Measurements from ENCODE around the gene C3orf20.
"Not testable (repeated sequence)": the region's sequence is repeated elsewhere in the genome, so short reads cannot be mapped to it uniquely, and the experiment has no call there.

C3orf20 gene

DNA sequence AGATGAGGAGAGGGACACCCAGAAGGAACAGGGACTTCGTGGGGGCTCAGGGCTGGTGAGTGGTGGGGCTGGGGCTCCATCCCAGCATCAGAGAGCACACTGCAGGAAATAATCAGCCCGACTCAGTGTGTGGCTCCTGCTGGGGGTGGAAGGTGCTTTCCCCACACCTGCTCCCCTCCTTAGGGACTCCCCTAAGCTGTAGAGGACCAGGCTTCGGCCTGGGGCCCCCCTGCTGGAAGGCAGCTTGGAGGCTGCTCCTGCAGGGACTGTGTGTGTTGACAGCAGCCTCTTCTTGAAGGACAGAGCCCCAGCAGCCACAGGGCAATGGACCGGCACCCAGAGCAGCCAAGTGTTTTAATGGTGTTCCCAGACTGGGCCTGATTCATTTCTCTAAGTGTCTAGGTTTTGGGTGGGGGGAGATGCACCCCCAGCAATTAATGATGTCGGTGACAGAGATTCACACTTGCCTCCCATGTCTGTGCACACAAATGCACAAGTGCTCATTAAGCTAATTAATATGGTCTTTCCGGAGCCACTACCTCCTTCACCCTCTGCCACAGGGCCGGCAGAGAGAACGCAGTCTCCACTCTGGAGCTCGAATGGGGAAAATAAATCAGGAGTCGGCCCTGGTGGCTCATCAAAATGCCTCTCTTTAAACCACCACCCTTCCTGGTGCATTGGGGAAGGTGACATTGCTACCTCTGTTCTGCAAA is 126.9 kb downstream of the C3orf20 start:
- DNase-seq = no peak

DNA sequence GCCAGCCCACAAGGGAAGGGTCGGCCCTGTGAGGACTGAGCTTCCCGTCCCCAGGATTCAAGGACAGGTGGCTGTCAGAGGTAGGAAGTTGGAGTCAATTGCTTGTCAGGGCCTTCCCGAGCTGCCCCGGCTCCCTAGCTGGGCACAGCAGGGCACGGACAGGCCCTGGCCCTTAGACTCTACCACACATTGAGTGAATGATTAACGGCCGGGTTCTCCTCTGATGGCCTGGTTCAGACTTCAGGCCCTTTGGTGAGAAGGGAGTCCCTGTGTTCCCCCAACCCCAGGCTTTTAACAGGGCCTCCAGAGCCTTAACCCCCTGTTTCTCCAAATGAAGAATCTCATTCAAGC is 127.4 kb downstream of the C3orf20 start:
- no peak for DNase-seq

DNA sequence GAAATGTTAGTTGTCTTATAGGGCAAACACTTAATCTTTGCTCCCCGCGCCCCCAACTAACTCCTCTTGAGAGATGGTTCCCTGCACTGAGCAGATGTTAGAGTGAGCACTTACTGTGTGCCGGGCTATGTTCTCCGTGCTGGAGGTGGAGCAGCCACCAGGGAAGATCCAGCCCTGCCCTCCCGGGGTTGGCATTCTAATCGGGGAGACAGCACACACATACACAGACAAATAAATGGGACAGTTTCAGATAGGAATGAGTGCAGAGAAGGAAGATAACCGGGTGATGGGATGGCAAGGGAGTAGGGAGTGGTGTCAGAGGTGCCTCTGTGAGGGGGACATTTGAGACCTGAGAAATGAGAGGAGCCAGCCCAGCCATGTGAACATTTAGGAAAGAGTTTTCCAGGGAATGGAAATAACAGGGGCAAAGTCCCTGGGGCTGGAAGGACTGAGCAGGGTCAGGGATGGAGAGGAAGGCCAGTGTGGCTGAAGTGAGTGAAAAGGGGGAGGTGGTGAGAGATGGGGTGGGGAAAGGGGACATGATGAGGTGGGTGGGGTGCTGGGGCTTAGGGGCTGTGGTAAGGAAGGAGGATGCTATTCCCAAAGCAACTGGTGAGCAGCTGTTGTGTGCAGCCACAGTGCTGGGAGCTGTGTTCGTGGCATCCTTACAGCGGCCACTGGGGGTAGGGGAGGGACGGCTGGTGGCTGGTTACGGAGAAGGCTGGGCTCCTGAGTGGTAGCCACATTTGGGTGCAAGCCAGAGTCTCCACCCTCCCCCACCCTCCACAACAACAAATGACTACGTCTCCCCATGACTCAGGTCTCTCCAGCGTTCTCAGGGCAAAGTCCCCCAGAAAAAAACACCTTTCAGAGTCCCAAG is 128.4 kb downstream of the C3orf20 start:
- peak; percentile 7 for DNase-seq

DNA sequence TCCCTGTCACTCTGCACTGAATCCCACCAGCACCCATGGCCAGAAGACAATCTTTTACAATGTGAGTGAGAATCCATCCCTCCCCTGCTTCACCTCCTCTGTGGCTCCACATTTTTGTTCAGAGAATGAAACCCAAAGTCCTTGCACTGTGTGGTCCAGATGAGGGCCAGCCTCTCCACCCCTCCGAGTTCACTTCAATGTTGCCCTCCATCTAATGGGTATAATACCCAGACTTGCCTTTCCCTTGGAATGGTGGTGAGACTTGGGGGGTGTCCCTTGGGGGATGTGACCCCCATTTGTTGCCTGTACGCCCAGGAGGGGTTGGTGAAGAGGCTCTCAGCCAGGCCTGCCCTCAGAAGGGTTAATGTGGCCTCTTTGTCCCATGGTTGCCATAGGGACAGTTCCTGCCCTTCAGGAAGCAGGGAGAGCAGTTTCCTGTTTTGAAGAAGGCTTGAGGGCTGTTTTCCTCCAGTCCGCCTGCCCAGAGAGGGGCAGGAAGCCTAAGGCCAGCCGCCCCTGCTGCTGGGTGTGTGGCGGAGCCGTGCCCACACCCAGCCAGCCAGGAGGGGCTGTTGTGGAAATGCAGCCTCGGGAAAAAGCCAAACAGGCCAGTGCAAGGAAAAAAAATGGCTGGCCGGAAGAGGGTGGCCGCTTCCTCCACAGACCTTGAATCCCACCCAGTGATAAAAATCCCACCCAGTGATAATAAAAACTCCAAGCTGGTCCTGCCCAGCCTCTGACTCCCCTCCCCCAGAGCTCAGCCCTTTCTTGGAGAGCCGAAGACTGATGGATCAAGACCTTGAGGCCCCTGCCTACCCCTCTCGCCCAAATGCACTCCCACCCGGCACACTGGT is 129.3 kb downstream of the C3orf20 start:
- no peak for DNase-seq

DNA sequence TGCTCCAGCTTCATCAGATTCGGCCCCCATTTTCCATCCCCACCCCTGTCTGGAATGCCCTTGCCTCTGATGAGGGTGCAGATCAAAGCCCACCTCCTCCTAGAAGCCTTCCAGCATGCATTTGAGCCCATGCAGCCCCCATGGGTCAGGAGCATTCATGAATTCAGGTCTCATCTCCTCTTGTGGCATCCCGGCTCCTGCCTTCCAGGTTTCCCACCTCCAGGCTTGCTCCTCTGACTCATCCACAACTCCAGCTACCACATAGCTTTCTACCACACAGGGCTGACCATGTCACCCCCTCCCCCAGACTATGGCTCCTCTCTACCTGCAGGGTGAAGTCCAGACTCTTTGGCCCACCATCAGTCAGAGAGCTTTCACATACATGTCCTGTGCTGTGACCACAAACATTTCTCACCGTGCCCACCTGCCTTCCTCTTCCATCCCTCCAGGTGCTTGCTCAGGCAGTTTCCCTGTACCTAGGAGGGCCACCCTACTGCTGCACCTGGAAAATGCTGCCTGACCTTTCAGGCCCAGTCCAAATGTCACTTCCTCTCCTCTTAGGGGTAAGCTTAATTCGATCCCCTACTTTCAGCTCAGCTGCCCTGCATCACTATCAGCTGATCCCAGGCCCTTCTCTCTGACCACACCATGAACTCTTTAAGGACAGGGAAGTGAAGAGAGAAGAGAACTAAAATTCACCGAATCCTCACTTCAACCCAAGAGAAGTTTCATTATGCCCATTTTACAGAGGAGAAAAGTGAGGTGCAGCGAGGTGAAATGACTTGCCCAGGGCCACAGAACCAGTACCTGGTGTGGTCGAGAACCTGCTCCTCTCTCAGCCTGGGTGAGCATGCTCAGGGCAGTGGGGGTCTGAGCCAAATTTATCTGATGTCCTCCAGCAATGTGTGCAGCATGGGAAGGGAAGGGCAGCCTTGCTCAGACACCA is 130.2 kb downstream of the C3orf20 start:
- DNase-seq = no peak

DNA sequence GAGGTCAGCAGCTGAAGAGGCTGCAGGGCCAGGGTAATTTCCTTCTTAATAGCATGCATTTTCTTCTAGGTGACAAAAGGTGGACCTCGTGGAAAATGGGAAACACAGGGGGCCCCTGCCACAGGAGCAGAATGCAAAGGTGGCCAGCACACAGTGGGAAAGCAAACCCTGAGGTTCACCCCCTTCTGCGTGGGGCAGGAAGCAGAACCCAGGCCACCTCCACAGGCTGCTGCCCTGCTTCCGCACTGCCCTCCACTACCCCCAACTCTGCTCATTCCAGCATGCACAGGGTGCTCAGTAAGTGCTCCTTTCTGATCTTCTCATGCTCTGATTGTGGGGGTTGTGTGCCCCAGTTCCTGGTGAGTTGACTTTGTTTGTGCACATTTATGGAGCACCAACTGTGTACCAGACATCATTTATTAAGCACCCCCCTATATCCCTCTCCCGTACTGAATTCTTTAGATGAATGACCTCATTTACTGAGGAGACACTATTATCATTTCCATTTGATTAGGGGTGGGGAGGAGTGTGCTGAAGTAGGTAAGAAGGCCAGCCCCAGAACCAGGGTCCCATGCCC is 131.1 kb downstream of the C3orf20 start:
- DNase-seq = no peak

DNA sequence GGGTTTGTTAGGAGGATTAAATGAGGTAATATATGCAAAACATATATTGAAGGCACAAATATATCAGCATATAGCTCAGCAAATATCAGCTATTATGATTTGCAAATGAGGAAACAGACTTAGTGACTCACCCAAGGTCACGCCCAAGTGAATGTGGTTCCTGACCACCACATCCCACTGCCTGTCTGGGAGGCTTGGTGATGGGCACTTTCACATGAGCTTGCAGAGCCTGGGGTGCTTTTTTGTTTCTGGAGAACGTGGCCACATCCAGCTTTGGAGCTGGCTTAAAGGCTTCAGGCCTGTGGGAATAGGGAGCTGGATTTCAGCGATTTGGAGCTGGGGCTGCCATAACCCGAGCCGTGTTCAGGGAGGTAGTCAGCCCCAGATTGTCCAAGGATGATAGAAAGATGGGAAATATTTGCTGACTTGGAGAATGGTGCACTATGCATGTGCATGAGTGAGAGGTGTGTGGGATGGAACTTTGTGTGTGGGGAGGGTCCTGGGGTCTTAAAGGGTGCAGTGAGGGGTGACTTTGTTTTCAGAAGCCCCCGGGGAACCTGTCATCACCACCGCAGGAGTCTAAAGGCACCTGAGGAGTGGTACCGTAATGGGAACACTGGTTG is 131.8 kb downstream of the C3orf20 start:
- DNase-seq = peak; percentile 11

DNA sequence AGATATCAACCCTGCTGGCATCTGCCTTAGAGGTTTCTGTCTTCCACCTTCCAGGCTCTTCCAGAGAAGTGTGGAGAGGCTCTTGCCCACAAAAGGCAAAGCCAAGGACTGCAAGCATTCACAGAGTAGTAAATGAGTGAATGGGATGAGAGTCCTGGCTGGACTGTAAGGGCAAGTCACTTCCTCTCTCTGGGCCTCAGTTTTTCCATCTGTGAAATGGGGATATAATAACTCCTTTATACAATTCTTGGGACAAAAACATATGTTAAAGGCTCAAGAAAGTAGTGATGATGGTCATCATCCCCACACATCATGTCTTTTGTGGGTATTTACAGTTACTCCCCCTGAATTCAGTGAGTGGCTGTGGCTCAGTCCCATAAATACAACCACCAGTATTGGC is 133.1 kb downstream of the C3orf20 start:
- DNase-seq = no peak

DNA sequence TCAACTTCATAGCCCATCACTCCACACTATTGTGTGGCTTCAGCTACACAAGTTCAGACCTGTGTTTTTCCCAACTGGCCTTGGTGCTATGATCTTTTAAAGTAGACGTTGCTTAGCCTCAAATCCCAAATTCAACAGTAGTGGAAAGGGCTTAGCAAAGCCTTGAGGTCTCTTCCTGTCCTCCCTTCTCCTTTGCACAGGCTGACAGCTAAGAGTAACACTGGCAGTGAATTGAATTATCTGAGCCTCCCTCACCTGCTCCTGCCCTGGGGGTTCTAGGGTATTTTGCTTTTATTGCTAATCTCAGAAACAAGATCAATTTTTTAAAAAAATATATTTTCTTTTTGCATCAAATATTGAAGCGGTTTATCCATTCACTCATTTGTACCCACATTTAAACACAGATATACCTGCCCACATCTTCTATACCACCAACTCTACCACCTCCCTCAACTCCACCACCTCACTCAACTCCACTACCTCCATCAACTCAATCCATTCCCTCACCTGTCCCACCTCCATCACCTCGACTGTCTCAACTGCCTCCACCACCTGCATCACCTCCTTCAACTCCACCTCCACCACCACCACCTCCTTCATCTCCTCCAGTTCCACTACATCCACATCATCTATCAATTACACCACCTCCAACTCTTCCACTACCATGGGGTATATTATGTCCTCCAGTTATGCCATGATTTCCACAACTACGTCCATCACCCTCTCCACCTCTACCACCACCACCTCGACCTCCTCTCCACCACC is 133.7 kb downstream of the C3orf20 start:
- DNase-seq = no peak

DNA sequence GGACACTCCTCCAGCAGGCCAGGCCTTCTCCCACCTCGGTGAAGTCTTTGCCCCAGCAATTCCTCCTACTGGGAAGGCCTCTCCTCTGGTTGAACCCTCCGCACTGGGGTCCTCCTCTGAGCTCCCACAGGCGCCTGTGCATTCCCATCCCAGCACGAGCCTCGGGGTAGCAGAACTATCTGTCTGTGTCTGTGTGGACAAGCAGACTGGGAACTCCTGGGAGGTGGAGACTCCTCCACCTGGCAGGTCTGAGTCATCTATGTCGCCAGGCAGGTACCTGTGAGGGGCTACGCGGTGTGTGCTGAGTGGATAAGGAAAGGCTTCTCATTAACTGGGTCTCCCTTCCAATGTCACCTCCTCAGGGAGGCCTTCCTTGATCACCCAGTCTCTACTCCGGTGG is 134.7 kb downstream of the C3orf20 start:
- not testable (repeated sequence) for DNase-seq

DNA sequence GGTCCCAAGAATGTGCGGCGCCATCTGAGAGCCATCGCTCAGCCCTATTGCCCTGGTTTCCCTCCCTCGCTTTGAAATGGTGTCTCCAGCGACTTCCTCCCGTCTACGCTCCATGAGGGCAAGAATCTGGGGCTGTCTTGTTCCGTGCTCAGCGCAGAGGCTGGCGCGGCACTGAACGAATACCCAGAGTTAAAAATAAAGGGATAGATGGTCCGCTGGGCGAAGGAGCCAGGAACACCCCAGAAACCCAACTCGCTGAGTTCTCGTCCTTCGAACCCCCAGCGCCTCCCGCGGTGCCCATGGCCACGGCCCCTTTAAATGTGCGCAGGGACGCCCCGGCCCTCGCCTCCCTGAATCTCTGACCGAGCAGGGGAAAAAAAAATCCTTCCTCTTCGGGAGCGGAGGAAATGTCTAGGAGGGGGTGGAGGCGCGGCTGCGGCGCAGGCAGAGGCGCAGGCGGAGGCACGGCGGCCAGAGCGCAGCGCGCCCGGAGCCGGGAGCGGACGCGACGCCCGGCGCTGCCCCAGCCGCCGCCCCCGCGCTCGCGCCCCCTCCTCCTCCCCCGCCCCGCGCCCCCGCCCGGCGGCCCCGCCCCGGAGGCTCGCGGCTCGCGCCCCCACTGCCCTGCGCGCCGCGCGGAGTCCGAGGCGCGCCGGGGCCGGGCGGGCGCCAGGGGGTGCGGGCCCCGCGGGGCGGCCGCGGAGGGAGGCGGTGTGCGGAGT is 135.3 kb downstream of the C3orf20 start:
- DNase-seq = no peak

DNA sequence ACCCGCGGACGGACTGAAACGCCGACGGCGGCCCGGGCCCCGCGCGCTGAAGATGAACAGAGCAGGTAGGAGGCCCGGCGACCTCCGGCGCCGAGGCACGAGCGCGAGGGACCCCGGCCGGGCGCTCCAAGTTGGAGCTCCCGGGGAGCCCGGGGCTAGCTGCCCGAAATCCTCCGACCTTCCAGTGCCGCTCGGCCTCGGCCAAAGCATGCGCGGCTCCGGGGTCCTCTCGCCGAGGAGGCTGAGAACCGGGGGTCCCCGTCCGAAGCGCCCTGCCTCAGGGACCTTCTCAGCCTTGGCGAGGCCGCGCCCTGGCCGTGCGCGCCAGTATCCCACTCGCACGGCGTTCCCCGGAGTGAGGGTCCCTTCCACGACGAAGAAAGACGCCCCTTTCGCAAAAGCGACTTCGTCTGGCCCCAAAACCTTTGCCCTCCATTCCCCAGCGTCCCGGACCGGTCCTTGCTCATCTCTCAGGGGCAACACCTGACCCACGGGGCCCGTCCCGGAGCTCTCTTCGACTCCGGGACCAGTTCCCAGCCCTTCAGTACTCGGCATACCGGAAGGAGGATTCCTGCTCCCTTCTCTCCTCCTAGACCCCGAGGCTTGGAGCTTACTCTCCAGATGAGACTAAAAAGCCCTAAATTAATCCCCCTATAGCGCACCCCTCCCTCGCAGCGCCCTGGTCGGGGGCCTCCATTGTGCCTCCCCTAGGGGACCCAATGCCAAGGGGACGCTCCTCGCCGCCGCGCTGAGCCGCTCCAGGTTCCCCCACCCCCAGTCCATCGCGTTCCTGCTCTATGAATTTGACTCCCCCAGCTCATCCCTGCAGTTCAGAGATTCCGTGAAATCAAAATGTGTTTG is 136.1 kb downstream of the C3orf20 start:
- no peak for DNase-seq

DNA sequence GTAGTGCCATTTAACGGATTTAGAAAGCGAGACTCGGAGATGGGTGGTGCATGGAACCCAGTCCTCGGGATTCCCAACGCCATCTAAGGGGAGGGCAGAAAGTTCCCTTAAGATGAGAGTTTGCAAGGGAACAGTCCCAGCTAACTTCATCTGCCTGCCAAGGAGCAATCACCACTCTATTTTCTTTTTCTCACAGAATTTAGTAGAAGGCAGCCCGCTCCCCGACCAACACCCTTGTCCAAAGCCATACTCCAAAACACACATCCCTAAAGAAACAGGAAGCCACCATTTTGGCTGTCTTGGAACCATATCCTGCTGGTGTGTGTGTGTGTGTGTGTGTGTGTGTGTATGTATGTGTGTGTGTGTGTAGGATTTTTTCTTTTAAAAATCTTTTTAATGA is 136.7 kb downstream of the C3orf20 start:
- DNase-seq = no peak

DNA sequence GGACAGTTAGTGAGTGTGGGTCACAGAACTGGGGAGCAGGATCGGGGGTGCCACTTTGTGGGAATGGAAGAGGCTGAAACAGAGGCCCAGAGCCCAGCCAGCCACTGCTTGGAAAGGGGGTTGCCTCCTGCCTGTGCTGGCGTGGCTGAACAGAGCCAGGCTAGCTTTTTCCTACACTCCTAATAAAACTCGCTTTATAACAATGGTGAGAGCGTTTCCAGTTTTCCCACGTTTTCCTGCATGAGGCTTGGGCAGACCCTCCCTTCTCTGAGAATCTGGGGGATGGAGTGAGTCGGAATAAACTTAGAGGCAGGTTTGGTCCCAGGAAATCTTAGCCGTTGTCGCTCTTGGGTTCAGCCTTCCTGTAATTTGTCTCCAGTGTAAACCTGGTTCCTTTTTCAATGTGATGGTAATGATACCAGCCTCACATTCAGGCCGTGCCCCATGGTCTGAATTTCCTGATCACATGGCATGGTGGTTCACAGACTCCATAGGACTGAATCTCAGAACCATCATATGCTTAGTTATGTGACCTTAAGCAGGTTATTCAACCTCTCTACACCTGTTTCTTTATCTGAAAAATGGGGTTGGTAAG is 137.4 kb downstream of the C3orf20 start:
- no peak for DNase-seq

DNA sequence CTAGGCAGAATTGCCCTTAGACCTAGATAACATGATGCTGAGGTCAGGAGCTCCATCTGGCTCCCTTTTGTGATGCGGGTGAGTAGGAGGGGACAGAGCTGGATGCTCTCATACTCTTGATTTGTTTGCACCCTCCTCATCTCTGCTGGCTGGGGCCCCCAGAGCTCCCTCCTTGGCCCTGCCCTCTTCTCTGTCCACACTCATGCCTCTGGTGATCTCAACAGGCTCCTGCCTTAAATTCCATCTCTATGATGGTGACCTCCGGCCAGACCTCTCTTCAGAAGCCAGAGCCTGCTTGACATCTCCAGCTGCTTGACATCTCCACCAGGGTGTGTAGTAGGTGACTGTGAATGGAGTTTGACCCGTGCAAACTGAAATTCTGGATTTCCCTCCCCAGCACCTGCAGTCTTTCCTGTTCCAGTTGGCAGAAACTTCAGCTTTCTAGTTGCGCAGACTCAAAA is 139.5 kb downstream of the C3orf20 start:
- DNase-seq = no peak

DNA sequence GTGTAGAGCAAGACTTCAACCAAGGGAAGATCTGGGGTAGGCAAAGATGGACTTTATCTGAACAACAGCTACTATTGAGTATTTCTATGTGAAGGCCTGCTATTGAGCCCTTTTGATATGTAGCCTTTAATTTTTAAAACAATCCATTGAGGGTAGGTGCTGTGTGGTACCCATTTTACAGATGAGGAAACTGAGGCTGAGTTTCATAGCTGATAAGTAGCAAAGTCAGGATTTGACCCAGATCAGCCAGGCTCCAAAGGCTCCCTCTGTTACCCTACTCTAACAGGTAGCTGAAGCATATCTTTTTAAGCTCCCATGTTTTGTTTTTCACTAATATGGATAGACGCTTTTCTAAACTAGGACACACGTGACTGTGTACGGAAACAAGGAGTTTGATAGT is 141.4 kb downstream of the C3orf20 start:
- DNase-seq = no peak

DNA sequence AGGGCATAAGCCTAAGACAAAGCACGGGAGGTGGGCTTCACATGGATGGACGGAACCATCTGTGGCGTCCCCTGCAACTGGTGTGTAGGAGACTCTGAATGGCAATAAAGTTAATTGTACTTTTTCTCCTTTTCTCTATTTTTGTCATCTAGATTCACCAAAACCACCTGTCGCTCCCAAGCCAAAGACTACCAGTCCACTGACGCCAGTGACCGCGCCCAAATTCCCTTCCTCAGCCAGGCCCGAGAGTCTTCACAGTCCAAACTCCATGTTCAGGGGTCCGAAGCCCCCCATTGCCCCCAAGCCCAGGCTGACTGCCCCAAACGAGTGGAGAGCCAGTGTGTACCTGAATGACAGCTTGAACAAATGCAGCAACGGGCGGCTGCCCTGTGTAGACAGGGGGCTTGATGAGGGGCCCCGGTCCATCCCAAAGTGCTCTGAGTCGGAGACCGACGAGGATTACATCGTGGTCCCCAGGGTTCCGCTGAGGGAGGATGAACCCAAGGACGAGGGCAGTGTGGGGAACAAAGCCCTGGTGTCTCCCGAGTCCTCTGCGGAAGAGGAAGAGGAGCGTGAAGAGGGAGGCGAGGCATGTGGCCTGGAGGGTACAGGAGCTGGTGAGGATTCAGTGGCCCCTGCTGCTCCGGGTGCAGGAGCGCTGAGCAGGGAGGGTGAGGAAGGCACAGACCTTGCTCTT is 144.0 kb downstream of the C3orf20 start, which contains the start of gene FGD5:
FGD5 (plus strand) TSS at position 159 of the 697 bp plus-strand sequence; CDS start at position 269, 110 bp downstream.
- DNase-seq = no peak

DNA sequence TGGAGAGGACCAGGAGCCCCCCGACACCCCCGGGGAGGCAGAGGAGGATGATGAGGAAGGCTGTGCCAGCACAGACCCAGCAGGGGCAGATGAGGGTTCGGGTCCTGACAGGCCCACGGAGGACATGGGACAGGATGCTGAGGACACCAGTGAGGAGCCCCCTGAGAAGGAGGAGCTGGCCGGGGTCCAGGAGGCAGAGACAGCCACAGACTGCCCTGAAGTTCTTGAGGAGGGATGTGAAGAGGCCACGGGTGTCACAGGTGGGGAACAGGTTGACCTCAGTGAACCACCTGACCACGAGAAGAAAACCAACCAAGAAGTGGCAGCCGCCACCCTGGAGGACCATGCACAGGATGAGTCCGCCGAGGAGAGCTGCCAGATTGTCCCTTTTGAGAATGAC is 144.7 kb downstream of the C3orf20 start:
- DNase-seq = no peak

Measured in CD4-positive, alpha-beta T cell treated with Interleukin-6 for 4 hours (primary cell).